HG03103 (cell line): ENCODE data around the gene YWHAQ.
"Not testable (repeated sequence)": the region's sequence is repeated elsewhere in the genome, so short reads cannot be mapped to it uniquely, and the experiment has no call there.

Experiments
- ATAC-seq: cut with Tn5 transposase; IDR thresholded peaks from one replicate; pipeline ENCODE4 v1.9.1; 2021; ENCODE audit warnings: low read depth; ENCODE audit not compliant: unreplicated experiment

The YWHAQ gene

GRCh38 chr2:9637330-9637729 lies 6.5 kb upstream of the YWHAQ start:
- ATAC-seq: no peak

GRCh38 chr2:9634133-9634532 lies 3.3 kb upstream of the YWHAQ start:
- no peak for ATAC-seq

- ATAC-seq: no peak
These were observed 1.3 kb upstream of the YWHAQ start for GRCh38 chr2:9631878-9632700.

GRCh38 chr2:9631553-9631819 lies 689 bp upstream of the YWHAQ start:
- no peak for ATAC-seq

DNA sequence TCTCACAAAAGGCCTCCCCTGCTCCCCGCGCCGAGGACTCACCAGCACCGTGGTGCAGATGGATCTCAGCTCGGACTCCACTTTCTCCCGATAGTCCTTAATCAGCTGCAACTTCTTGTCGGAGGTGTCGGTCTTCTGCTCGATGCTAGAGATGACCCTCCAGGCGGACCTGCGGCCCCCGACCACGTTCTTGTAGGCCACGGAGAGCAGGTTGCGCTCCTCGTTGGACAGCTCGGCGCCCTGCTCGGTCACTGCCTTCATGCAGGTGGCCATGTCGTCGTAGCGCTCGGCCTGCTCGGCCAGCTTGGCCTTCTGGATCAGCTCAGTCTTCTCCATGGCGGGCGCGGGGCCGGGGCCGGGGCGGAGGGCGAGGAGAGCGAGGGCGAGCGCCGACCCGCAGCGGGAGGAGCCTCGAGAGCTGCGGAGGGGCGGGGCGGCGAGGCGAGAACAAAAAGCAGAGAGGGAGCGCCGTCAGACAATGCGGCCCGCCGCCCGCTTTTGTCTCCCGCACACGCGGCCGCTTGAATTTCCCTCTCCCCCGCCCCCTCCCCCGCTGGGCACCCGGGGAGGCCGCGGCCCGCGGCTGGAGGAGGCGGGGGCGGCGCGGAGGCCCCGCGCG lies 571 bp downstream of the YWHAQ start:
- ATAC-seq: peak; percentile 30

GRCh38 chr2:9629222-9630116 lies 1.3 kb downstream of the YWHAQ start:
- no peak for ATAC-seq

GRCh38 chr2:9627310-9627709 lies 3.5 kb downstream of the YWHAQ start:
- no peak for ATAC-seq

- no peak for ATAC-seq
These were observed 7.6 kb downstream of the YWHAQ start for GRCh38 chr2:9623151-9623550.

GRCh38 chr2:9621655-9622054 lies 9.1 kb downstream of the YWHAQ start:
- ATAC-seq: not testable (repeated sequence)

GRCh38 chr2:9618410-9618809 lies 12.4 kb downstream of the YWHAQ start:
- no peak for ATAC-seq

DNA sequence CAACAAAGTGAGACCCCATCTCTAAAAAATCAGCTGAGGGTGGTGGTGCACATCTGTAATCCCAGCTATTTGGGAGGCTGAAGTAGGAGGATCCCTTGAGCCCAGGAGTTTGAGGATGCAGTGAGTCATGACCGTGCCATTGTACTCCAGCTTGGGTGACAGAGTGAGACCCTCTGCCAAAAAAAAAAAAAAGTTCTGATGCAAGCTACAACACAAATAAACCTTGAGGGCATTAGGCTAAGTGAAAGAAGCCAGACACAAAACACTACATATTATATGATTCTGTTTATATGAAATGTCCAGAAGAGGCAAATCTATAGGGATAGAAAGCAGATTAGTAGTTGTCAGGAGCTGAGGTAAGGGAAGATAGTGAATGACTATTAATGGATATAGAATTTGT lies 13.0 kb downstream of the YWHAQ start:
- ATAC-seq: no peak

- ATAC-seq: no peak
These were observed 13.5 kb downstream of the YWHAQ start for GRCh38 chr2:9617296-9617695.

DNA sequence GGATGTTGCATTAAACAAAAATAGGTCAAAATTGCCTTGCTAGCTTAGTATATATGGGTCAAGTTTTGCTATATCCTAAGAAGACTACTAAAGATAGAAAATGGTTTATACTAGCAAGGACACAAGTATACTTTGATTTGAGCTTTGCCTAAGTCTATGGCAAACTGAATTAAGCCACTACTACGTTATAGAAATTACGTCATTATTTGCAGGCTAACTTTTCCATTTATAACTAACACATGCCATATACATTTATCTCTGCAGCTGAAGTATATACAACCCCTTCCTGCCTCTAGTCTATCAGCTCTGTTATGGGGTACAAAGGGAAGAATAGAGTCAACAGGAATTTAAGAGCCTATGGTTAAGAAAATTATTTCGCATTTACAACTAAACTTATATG lies 16.2 kb downstream of the YWHAQ start:
- ATAC-seq: no peak

- no peak for ATAC-seq
These were observed 17.5 kb downstream of the YWHAQ start for GRCh38 chr2:9613291-9613690.

GRCh38 chr2:9611549-9611912 lies 19.3 kb downstream of the YWHAQ start:
- ATAC-seq: not testable (repeated sequence)

GRCh38 chr2:9610781-9611548 lies 19.8 kb downstream of the YWHAQ start:
- ATAC-seq: no peak

DNA sequence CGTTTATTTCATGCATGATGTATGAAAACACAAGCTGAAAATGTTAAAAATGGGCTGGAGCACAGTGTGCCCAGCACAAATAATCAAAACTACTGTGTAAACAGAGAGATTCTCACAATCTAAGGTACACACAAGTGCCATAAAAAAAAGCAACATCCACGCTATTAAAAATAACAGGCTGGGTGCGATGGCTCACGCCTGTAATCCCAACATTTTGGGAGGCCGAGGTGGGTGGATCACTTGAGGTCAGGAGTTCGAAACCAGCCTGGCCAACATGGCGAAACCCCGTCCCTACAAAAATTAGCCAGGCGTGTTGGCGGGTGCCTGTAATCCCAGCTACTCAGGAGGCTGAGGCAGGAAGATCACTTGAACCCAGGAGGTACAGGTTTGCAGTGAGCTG lies 22.3 kb downstream of the YWHAQ start:
- ATAC-seq: not testable (repeated sequence)

GRCh38 chr2:9602412-9602811 lies 28.4 kb downstream of the YWHAQ start:
- ATAC-seq: no peak

- ATAC-seq: no peak
These were observed 29.4 kb downstream of the YWHAQ start for GRCh38 chr2:9601397-9601796.

GRCh38 chr2:9599430-9599829 lies 31.4 kb downstream of the YWHAQ start:
- no peak for ATAC-seq
